LNCAP (cell line): Measurements from ENCODE around the gene GRHPR.

Experiments
- CTCF ChIP-seq: fragments of 450-650 bp; IDR thresholded peaks from 2 replicates; pipeline ENCODE4 v1.5.1; 2017; ENCODE audit warnings: mild to moderate bottlenecking

The GRHPR gene

GRCh38 chr9:37405350-37405749 is 17.1 kb upstream of the GRHPR start:
- no peak for TF ChIP-seq CTCF

GRCh38 chr9:37405764-37406380 is 16.6 kb upstream of the GRHPR start:
- TF ChIP-seq CTCF: no peak

DNA sequence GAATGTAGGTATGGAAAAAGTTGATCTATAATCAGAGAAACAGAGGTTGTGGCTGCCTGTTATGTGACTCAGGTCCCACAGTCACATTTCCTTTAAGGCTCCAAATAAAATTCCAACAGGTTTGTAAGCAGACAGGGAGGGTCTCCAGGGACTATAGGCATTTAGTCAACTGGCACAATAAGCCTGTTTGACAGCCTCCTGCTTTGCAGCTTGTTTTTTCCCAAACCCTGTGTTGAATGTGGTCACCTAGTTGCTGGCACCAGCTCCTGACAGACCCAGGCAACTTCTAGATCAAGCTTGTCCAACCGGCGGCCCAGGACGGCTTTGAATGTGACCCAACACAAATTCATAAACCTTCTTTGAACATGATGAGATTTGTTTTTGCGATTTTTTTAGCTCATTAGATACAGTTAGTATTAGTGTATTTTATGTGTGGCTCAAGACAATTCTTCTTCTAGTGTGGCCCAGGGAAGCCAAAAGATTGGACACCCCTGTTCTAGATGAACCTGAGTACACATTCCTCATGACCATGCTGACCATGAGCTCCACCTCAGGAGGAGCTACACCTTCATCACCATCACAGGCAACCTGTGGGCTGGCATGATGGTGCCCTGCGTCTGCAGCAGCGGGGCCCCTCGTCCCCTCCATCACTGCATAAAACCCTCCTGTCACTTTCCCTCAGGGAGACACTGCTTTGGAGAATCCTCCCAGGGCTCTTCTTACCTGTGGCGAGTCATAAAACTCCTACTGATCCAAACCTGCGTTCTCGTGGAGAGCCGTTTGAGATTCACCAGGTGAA is 15.7 kb upstream of the GRHPR start:
- no peak for TF ChIP-seq CTCF

- peak; percentile 38 for TF ChIP-seq CTCF
Measured at GRCh38 chr9:37407468-37407867, 15.0 kb upstream of the GRHPR start.

- TF ChIP-seq CTCF: no peak
Measured at GRCh38 chr9:37408933-37409710, 13.4 kb upstream of the GRHPR start.

- TF ChIP-seq CTCF: no peak
Measured at GRCh38 chr9:37410354-37410861, 12.1 kb upstream of the GRHPR start.

DNA sequence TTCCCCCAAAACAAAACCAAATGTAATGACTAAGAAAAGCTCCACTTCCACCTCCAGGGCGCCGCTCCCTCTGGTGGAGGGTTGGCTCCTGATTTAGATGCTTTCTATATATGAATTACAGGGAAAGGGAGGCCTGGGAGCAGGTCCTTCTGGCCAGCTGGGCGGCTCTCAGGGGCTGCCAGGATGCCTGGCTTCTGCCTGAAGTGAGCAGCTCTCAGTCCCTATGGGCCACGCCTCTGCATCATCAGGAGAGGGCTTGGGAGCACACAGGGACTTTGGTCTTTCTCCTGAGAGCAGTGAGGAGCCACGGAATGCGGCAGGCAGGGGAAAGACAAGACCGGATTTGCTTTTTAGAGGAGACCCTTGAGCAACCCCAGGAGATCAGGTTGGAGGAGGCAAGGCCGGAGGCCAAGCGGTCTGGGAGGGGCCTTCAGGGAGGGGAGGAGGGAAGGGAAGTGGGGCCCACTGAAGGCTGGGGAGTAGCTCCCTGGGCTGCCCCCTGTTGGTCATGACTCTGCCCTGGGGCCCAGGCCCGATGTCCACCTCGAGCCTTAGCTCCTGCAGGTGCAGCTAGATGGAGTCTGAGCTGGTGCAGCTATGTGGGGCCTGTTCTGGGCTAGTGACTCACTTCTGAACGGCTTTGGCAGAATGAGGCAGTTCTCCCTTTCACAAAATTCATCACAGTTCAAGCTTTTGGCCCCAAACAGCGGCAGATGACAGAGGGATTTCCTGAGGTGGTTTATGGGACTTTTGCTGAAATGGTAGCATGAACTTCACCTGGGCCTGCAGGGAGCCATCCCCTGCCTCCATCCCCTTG is 11.3 kb upstream of the GRHPR start:
- no peak for TF ChIP-seq CTCF
